ENCODE results near the gene DGKQ. TPM values are rescaled to one million over a fixed set of nuclear protein-coding genes. Genes with fewer than 3 reads are reported as not detected.
A peak's percentile ranks its signal among the peaks of the same experiment; 100 is the strongest.

DGKQ gene
- total RNA-seq, 1 donor from 2014 or later: 13.2 TPM

DNA sequence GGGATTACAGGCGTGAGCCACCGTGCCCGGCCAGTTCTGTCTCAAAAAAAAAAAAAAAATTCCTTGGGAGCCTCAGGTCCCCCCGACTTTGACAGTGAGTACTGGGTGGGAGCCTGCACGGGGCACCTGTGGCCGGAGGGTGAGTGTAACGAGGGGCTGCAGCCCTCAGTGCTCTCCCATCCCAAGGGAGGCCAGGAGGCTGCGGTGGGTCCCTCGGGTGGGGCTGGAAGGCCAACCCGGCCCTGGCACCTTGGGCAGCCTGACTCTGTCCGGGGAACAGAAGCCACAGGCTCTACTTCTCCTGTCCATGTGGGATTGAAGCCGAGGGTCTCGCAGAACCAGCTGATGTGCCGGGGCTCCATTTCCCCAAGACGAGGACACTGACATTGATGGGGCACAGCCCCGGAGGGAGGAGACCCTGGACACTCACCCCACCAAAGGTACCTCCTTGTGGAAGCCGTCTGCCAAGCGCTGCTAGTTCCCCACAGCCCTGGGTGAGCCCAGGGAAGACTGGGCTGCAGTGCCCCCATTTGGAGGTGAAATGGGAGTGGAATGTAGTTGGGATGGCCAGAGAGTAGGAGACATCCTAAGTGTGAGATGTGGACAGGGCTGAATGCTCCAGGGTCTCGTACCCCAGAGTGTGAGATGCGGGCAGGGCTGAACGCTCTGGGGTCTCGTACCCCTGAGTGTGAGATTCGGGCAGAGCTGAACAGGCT is 22.1 kb upstream of the DGKQ start:
- DNase-seq (ENCODE audit: low read depth in 2 of 2): no peak

DNA sequence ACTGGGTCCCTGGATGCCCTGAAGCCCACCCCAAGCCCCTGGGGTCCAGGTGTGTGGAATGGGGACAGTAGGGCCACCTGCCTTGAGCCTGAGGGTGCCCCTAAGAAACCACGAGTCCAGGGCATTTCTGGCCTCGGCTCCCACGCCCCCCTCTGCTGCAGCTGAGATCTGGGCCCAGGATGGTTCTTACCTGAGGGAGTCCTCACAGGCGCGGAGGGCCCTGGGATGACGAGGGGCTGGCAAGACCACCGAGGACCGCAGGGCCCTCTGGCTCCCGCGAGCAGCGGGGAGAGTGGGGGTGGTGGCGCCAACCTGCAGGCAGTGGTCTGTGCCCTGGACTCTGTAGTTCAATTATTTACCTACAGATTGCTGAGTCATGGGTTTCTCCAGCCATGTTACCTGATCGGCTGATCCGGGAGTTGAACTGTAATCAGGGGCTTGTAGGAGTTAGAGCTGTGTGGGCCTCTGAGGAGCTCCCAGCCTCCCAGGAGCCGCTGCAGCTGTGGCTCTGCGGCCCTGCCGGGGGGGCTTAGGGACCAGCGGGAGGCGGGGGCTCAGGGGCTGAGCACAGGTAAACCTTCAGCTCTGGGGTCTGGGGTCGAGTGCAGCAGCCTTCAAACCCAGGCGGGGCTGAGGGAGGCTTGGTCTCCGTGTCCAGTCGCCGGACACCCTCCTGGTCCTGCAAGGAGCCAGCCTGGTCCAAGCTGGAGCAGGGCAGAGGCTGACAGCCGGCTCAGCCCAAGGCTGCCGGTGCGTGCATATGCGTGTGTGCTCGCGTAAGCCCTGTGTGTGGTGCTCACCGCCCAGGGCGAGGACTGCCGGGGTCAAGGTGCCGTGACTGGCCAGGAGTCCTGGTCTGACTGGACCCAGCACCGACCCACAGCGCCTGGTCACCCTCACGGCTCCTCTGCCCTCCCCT is 20.0 kb upstream of the DGKQ start, which contains the start of gene SLC26A1:
SLC26A1 (minus strand) TSS at position 294 of the 919 bp plus-strand sequence. CDS start 1,701 bp downstream, outside the sequence.
- no peak for DNase-seq (ENCODE audit: low read depth in 2 of 2)

DNA sequence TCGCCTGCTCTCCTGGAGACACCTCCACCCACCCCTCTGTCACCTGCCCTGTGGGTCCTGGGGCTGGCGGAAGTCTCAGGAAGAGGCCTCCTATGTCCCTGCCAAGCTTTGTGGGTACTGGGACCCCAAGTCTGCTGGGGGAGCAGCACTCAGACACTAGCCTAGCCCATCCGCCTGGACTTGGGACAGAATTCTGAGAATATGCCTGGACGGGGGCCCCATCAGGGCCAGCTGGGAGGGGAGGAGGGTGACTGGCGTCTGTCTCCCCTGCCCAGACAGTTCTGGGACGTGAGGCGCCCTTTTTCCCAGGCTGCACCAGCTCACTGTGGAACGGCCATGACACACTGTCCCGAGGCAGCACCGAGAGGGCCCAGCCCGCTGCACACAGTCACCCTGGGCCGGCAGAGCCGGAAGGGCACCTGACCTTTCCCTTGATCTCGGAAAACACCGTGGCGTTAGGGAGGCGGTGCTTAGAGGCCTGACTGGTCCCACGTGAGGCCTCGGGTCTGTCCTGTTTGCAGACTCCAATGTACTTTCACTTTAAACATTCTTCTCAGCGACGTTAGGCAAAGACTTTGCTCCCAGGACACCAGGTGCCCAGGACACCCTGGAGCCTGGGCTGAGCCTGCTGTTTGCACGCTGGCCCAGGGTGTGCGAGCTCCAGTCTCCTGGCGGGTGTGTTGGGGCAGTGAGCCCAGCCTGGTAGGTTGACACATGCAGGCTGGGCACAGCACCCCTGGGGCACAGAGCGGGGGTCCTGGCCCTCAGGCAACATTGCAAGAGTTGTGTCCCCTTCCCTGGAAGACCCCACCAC is 19.1 kb upstream of the DGKQ start:
- DNase-seq (ENCODE audit: low read depth in 2 of 2): peak; percentile 86 to 94

DNA sequence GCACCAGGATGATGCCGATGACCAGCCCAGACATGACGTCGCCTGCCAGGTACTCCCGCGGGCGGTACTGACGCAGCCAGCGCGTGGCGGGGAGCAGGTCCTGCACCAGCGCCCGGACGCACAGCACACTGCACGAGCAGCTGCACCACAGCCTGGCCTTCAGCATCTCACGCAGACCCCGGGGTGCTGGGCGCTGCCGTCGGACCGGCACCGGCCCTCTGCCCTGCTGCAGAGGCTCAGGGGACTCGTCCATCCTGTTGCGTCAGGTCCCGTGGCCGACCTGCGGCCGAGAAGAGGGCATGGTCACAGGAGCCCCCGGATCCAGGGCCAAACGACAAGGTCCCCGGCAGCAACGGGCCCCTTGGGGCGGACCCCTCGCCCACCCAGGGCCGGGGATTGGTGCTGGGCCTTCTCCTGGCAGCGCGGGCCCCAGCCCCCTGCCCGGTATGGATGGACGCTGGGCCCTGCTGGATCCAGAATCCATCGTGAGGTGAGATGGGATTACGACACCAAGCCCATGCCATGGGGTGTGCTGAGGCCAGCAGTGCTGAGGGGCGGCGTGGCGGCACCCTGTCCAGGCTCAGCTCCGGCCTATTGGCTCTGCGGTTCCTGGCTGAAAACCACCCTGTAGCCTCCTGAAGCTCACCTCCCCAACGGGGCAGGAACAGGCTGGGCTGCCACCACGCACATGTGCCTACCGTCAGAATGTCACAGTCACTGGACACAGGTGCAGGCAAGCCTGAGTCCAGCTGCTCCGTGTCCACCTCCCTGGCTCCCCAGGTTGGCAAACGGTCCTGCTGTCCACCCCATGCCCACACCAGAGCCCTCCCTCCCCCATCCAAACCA is 18.3 kb upstream of the DGKQ start:
- DNase-seq (ENCODE audit: low read depth in 2 of 2): no peak

DNA sequence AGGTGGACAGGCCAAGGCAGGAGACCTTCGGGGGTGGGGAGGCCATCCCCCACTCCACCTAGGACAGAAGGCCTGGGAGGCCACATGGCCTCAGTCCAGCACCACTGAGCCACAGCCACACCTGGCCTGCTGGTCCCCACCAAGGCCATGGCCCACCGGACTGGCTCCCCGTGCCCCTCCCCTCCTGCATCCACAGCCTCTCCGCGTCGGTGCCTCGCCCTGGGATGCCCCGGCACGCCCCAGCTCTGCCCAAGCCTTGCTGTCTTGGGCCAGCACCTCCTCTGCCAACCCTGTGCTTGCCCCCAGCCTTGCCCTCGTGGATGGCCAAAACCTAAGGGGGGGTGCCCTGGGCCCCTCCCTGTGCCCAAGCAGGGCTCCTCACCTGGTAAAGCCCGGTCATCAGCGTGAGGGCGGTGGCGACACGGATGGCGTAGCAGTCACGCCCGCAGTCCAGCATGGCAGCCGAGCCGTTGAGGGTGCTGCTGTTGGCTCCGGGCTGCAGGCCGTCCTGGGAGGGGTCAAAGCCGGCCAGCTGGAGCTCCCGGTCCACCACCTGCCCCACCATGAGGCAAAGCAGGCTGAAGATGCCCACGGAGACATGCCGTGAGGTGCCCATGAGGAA is 17.5 kb upstream of the DGKQ start:
- DNase-seq (ENCODE audit: low read depth in 2 of 2): no peak

DNA sequence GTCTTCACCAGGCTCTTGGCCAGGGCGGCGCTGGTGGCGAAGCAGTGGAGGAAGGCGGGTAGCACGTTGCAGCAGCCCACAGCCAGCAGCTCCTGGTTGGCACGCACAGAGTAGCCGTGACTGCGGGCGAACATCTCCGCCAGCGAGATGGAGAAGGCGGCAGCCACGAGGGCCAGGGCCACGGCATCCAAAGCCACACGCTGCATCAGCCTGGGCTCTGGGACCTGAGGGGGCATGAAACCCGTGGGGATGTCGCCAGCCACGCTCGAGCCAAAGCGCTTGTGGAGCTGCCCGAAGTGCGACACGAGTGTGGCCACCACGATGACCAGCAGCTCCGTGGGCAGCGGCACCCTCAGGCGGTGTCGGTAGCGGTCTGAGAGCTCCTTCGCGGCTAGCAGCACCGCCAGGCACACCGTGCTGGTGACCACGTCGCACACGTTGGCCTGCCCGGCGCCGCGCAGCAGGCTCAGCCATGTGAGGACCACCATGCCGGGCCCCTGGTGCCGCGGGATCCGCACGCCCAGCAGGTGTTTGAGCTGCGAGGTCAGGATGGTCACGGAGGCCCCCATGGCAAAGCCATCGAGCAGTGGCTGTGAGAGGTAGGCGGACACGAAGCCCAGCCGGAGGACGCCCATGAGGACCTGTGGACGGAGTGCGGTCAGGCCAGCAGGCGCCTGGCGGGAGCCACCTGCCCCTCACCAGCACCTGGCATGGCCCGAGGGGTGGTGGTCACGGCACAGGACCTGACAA is 16.5 kb upstream of the DGKQ start:
- no peak for DNase-seq (ENCODE audit: low read depth in 2 of 2)

DNA sequence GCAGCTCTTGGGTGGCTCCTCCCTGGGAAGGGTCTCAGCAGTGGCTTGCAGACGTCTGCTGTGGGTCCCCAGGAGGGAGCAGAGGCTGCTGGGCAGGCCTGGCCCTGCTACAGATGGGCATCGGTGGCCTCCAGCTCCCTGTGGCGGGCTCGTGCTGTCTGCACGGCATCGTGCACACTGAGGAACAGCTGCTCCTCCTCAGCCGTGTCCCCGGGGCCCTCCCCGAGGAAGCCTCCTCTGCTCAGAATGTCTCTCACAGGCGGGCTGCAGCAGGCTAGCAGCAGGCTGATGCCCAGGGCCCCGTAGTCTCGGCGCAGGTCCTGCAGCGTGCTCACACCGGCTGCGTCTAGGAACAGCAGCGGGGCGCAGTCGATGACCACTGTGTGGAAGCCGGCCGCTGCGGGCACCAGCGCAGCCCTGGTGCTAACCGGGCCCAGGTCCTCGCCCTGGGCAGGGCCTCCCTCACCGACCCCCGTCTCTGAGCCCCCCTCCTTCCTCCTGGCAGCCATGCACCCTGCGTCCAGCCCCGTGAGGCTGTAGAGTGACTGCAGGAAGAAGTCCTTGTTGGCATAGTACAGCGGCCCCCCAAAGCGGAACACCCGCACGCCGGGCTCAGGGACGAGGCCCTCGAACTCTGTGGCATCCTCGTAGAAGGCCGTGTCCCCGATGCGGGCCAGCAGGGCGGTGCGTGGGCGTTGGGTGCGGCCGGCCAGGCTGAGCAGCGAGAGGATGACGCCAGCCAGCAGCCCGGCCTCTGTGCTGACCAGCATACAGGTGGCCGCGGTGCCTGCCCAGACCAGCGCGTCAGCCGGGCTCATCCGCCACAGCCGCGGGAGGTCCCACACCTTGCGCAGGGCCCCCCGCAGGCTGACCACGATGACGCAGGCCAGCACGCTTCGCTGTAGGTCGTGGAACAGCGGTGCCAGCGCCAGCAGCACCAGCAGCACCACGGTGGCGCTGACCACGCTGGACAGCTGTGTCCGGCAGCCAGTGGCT is 15.7 kb upstream of the DGKQ start:
- DNase-seq (ENCODE audit: low read depth in 2 of 2): no peak

DNA sequence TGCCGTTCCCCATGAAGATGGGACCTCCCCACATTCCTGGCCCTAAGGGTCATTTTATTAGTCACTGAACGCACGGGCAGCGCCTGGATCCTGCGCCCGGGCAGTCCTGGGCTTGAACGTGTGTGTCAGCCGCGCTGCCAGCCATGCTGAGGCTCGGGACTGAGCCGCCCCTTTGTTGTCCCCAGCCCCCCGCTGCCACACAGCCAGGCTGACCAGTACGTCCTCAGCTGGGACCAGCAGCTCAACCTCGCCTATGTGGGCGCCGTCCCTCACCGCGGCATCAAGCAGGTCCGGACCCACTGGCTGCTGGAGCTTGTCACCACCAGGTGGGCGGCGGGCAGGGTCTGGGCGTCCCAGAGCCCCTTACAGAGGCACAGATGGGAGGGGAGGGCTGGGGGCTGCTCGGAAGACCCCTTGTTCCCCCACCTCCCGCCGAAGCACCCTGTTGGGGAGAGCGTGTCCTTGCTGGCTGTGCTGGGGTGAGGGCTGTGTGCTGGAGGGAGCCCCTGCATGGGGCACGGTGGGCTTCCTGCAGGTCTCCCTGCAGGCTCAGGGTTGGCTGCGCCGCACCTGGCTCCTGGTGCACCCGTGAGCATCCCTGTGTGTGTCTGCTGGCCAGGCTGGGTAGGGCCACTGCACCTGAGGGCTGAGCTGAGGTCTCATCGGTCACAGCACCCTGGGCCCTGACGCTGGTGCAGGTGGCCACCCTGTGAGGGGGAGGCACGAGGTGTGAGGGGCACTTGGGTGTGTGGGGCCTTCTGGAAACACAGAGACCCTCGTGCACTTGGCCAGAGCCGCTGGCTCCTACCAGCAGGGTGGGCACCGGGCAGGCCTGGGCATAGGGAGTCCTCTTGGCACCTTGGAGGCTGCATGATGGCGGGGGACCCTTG is 14.5 kb upstream of the DGKQ start:
- DNase-seq (ENCODE audit: low read depth in 2 of 2): no peak

DNA sequence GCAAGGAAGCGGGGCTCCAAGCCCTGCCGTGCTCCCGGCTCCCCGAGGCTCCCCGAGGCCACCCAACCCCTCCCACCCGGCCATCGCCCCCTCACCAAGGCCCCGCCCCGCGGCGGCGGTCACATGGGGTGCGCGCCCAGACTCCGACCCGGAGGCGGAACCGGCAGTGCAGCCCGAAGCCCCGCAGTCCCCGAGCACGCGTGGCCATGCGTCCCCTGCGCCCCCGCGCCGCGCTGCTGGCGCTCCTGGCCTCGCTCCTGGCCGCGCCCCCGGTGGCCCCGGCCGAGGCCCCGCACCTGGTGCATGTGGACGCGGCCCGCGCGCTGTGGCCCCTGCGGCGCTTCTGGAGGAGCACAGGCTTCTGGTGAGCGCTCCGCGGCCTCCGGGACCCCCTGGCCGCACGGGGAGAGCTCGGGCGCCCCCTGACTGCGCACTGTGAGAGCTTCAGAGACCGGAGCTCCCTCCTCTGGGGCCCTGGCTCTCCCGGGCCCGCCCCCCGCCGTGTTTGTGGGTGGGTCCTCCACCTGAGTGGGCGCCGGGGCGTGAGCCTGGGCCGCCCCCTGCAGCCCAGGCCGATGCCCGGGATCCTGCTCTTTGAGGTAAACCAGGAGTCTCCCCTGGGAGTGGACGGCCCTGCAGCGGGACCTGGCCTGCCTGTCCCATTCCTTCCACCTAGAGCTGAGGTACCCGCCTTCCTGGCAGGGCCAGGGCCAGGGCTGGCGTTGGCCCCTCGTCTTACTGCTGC is 13.7 kb upstream of the DGKQ start, which contains the start of gene IDUA:
IDUA (plus strand) TSS at position 166 of the 745 bp plus-strand sequence; CDS start at position 207, 41 bp downstream.
- peak in 1 of 2 donors; percentile 85 for DNase-seq (ENCODE audit: low read depth in 2 of 2)

DNA sequence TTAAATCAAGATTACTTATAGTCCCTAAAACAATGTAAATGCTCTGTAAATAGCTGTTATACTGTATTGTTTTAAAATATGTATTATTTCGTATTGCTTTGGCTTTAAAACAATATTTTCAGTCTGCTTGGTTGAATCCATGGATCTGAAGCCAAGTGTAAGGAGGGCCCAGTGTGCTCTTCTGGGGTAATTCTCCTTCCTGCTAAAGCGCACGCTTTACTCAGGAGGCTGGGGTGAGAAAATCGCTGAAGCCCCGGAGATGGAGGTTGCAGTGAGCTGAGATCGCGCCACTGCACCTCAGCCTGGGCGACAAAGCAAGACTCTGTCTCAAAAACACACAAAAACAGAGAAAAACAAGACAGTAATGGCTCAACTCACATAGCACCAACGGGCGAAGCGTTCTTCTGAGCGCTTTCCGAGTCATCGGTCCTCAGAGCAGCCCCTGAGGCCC is 13.1 kb upstream of the DGKQ start:
- DNase-seq (ENCODE audit: low read depth in 2 of 2): no peak

DNA sequence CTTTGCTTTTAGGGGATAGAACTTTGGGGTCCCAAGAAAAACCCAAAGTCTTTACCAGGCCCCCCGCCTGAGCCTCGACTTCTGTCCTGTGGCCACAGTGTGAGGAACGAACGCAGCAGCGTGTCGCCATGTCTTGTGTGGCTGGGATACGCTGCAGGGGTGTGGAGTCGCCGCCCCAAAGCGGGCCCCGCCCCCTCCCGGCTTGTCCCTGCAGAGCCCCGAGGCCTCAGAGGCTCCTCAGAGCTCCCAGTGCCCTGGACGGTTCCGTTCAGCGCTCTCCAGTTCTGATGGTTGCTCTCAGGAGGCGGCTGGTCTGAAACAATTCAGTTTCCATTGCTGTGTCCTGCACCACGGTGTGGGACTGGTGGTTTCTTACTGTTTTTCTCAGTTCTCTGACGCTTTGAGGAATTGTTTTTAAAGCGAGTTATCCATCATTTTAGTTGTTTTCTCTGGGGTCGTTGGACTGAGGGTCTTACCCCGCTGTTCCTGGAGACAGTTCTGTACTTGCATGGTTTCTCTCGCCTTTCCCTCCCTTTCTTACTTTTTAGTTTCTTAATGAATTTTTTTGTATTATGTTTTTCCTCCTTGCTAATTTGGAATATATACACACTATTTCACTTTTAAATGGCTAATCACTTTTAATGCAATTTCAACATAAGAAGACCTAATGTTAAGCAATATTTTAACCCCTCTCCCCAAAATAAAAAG is 11.9 kb upstream of the DGKQ start:
- no peak for DNase-seq (ENCODE audit: low read depth in 2 of 2)

DNA sequence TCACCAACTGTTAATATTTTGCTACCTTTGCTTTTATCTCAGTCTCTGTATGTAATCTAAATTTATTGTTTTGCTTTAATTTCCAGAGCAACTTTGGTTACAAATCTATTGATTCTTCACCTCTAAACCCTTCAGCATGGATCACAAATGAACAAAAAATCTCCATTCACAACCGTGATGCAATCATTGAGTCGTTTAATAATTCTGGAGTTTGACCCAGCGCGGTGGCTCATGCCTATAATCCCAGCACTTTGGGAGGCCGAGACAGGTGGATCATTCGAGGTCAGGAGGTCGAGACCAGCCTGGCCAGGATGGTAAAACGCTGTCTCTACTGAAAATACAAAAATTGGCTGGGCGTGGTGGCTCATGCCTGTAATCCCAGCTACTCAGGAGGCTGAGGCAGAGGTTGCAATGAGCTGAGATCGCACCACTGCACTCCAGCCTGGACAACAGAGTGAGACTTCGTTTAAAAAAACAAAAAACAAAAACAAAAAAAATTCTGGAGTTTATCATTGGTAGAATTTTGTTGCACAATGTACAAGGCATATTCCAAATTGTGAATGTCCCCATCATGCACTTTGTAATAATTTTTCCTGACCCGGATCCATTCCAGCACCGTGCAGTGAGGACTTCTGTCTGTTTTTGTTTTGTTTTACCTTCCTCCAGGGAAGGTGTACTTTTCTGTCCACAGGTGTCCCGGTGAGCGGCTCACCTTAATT is 11.1 kb upstream of the DGKQ start:
- no peak for DNase-seq (ENCODE audit: low read depth in 2 of 2)

DNA sequence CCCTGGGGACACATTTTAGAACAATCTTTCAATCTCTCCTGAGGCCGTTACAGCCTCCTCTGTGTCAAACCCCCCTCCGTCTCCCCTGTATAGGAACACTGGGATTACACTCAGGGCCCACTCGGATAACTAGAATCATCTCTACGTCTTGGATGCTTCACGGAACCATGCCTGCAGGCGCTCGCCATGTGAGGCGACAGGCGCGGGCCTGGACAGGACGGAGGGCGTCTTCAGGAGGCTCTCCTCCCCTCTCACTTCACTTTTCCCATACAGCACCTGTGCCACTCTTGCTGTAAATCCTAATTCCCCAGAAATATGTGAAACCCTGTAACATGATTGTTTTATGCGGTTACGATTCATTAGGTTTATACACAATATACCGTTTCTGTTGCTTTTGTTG is 9.4 kb upstream of the DGKQ start:
- DNase-seq (ENCODE audit: low read depth in 2 of 2): no peak

DNA sequence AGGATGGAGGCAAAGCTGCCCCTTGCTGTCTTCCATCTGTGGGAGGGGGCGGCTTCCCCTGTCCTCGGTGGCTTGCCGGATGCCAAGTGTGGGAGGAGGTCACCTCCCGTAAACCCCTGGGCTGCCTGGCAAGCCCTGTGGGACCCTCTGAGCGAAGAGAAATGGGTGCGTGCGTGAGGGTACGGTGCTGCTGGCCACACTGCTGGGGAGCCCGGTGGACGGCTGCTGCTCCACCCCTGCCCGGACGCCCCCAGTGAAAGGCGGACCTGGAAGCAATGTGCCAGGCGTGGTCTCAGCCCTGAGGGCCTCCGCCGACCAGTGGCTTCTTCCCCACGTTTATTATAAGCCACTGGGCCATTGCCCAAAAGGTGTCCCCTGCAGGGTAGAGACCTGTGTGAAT is 8.9 kb upstream of the DGKQ start:
- DNase-seq (ENCODE audit: low read depth in 2 of 2): no peak

All from dermis microvascular lymphatic vessel endothelial cell (primary cell).